Immature natural killer cell (primary cell): ENCODE data around the gene CTLA4. TPM values are rescaled to one million over a fixed set of nuclear protein-coding genes. Genes with fewer than 3 reads are reported as not detected.

ENCODE experiments used
- DNase-seq, 3 donors: peaks; one replicate each; pipeline ENCODE4 v3.0.0; 2022; ENCODE audit warnings: mixed read lengths in 1 of 3
- H3K27ac Mint-ChIP-seq, 6 donors: one replicate each; pipeline ENCODE4 v1.8.0; 2020; ENCODE audit warnings: mixed read lengths in 6 of 6, mild to moderate bottlenecking in 5 of 6, inconsistent platforms in 4 of 6, moderate library complexity in 3 of 6
- H3K27me3 Mint-ChIP-seq, 3 donors: one replicate each; pipeline ENCODE4 v1.8.0; 2020 to 2021; ENCODE audit warnings: low read depth in 3 of 3, mild to moderate bottlenecking in 3 of 3, mixed read lengths in 3 of 3, moderate library complexity in 3 of 3, inconsistent platforms in 1 of 3
- H3K36me3 Mint-ChIP-seq, 3 donors: one replicate each; pipeline ENCODE4 v1.8.0; 2020; ENCODE audit warnings: mixed read lengths in 3 of 3, inconsistent platforms in 2 of 3, mild to moderate bottlenecking in 2 of 3
- H3K4me1 Mint-ChIP-seq, 2 donors: one replicate each; pipeline ENCODE4 v1.8.0; 2020; ENCODE audit warnings: inconsistent platforms in 2 of 2, mild to moderate bottlenecking in 2 of 2, mixed read lengths in 2 of 2, moderate library complexity in 1 of 2
- H3K4me3 Mint-ChIP-seq, 5 donors: one replicate each; pipeline ENCODE4 v1.8.0; 2020; ENCODE audit warnings: mild to moderate bottlenecking in 5 of 5, mixed read lengths in 5 of 5, inconsistent platforms in 3 of 5, moderate library complexity in 3 of 5
- H3K9me3 Mint-ChIP-seq, 6 donors: one replicate each; pipeline ENCODE4 v1.8.0; 2020; ENCODE audit warnings: mild to moderate bottlenecking in 6 of 6, mixed read lengths in 6 of 6, inconsistent platforms in 4 of 6, moderate library complexity in 3 of 6
- polyA plus RNA-seq, 3 donors: library from polyadenylated mRNA; unstranded; fragments of 300-500 nt; fragmentation: Illumina TruSeq; gene quantifications; one replicate each; pipeline ENCODE4 v1.2.3, GENCODE V29; 2021

The CTLA4 gene
- polyA plus RNA-seq, 3 donors from 2014 or later = 1.1 TPM; not detected in 2

DNA sequence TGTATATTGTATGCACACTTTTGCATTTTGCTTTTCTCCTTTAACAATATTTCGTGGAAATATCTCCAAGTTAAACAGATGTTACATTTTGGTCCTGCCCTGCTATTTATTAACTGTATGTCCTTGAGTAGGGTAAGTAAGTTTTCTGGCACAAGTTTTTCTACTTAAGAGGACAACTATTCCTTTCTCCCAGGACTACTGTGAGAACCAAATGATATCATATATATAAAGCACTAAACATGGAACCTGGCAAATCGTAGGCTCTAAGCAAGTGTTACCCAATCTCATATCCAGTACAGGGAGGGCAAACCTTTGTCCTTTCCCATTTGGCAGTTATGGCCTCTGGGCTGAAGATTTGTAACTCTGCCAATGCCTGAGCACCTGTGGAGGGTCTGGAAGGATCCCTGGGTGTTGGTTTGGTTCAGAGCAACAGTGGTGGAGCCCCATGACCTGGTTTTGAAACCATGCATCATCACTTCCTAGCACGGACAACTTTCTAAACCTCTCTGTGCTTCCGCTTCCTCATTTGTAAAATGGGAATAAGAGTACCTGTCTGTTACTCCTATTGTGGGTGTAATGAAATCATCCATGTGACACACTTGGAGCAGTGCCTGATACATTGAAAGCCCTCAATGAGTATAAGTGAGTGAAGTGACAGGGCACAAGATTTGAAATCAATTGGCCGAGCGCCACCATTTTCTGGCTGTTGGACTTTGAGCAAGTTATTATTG, 40.7 kb downstream of the CTLA4 start:
- peaks cover 0 to 2% (median 0%) of the 10 kb centered on the region in 3 donors for H3K27me3 Mint-ChIP-seq
- H3K27ac Mint-ChIP-seq = no peak overlapping the region
- no peak overlapping the region for H3K4me3 Mint-ChIP-seq
- H3K36me3 Mint-ChIP-seq = no peaks in the 10 kb centered on the region
- H3K9me3 Mint-ChIP-seq = no peaks in the 10 kb centered on the region
- H3K4me1 Mint-ChIP-seq = no peaks in the 10 kb centered on the region
- no peak for DNase-seq

DNA sequence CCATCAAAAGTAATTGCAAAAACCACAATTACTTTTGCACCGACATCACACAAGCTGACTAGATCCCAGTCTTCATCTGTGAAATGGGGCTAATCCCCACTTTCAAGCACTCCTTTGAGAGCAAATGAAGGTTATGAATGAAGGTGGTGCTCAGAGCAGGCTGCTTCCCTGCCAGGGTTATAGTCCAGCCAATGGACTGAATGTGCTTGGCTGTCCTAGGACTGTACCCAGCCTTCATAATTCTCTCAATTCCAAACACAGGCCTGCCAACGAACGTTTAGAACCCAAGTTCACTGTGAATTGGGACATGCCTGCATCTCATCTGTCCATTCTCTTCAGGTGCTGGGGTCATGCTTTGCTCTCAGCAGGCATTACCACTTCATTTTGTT, 41.2 kb downstream of the CTLA4 start:
- H3K4me3 Mint-ChIP-seq = no peak overlapping the region
- no peak for DNase-seq
- H3K27ac Mint-ChIP-seq = no peak overlapping the region
- H3K36me3 Mint-ChIP-seq = no peaks in the 10 kb centered on the region
- peaks cover 0 to 2% (median under 1%) of the 10 kb centered on the region in 3 donors for H3K27me3 Mint-ChIP-seq
- no peaks in the 10 kb centered on the region for H3K9me3 Mint-ChIP-seq
- H3K4me1 Mint-ChIP-seq = no peaks in the 10 kb centered on the region

DNA sequence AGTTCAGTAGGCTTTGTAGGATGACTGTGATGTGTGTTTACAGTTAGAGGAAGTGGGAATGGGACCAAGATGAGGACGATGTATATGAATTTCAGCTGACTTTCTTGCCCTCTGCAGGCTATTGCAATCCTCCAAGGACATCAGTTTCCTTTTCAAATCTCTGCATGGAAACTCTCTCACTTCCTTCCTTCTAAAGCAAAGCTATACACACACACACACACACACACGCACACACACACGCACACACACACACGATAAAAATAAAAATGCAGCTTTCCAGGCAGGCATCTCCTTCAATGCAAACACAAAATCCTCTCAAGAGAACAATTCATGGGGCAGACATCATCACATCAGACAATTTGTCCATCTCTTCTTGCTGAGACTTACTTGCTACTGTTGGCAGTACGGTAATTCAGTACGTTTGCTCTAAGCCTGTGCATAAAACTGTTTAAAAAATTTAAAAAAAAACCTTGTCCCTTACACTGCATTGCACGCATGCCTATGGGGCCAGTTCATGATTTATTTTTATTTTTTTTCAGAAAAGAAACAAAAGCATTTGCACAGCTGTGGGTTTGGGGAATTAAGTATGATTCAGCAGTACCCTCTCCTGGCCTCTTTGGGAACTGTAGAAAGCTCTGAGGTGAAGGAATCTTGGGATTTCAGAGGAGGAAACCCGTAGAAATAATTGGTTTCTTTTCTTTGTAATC, 41.8 kb downstream of the CTLA4 start:
- H3K4me1 Mint-ChIP-seq = peaks cover 0 to 4% of the 10 kb centered on the region in 2 donors
- H3K36me3 Mint-ChIP-seq = no peaks in the 10 kb centered on the region
- DNase-seq = peak in 2 of 3 donors; percentile 3 to 14
- no peak overlapping the region for H3K4me3 Mint-ChIP-seq
- peaks cover 0 to 4% (median 4%) of the 10 kb centered on the region in 3 donors for H3K27me3 Mint-ChIP-seq
- no peak overlapping the region for H3K27ac Mint-ChIP-seq
- no peaks in the 10 kb centered on the region for H3K9me3 Mint-ChIP-seq

DNA sequence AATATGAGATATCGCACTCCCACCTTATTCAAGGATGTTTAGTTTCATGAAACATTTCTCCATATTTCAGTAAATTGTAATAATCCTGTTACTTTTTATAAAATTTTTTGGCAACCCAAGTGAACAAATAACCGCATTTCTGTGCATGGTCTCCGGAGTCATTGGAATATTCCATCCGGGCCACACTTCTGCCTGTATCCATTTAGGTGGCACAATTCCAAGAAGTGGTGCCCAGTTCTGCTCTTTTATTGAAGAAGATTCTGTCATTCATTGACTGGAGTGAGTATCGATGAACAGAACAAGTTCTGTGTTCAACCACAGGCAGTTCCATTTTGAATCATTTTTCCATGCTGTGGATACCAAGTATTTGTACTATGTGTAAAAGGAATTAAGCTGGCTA, 42.4 kb downstream of the CTLA4 start:
- Mint-ChIP-seq H3K27ac (no peak overlapping the region), H3K36me3 (no peaks in the 10 kb centered on the region), H3K9me3 (no peaks in the 10 kb centered on the region), H3K27me3 (peaks cover 0 to 7% (median 4%) of the 10 kb centered on the region in 3 donors), H3K4me3 (no peak overlapping the region), H3K4me1 (peaks cover 5 to 9% of the 10 kb centered on the region in 2 donors)
- no peak for DNase-seq

DNA sequence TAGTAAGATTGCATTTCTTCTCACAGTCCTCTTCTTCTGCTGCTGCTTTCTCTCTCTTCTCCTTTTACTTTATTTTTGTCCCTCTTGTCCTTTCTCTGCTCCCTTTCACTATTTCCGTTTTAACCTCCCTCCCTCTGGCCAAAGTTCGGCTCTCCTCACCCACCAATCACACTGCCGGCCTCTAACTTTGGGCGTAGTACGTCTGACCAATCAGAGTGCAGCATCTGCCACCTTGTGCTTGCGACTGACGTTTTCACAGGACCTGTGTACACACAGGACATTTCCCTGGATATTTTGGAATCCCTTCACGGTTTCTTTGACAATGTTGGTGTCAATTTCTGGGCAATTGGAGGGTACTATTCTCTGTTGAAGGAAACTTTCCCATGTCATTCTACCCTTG, 46.4 kb downstream of the CTLA4 start:
- Mint-ChIP-seq H3K4me3 (no peak overlapping the region), H3K27ac (no peak overlapping the region), H3K36me3 (no peaks in the 10 kb centered on the region), H3K4me1 (peaks cover 8 to 13% of the 10 kb centered on the region in 2 donors), H3K27me3 (peaks cover 2 to 6% (median 4%) of the 10 kb centered on the region in 3 donors), H3K9me3 (no peaks in the 10 kb centered on the region)
- DNase-seq = no peak

DNA sequence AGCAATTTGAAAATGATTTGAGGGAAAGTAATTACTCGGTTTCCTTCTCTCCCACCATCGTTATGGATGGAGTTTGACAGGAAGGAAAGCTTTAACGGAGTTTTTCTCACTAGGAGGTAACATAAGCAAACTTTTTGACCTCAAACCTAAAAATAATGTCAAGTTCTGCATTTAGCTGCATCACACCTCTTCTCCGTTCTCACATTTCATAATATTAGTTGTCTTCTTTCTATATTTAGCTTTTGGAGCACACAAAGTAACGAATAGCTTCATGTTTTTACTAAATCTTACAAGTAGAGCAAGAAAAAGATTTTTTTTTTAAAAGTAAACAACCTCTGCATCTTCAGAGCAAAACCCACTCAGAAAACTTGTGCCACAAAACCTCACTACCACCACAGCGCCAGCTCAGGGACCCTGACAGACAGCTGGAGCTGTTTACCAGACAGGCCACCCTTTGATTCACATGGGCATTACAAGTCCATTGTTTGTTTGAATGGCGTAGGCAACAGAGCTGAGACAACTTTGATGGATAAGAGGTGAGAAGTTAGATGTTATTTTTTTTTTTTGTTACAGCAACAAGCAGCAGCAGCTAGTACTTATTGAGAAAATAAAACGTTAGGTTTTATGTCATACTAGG, 47.1 kb downstream of the CTLA4 start:
- Mint-ChIP-seq H3K27me3 (peaks cover 2 to 6% (median 4%) of the 10 kb centered on the region in 3 donors), H3K27ac (no peak overlapping the region), H3K9me3 (no peaks in the 10 kb centered on the region), H3K4me3 (peak overlapping the region in 2 of 5 donors; percentile 22 to 28), H3K4me1 (peaks cover 8 to 13% of the 10 kb centered on the region in 2 donors), H3K36me3 (no peaks in the 10 kb centered on the region)
- peak; percentile 11 to 27 (median 24) for DNase-seq

DNA sequence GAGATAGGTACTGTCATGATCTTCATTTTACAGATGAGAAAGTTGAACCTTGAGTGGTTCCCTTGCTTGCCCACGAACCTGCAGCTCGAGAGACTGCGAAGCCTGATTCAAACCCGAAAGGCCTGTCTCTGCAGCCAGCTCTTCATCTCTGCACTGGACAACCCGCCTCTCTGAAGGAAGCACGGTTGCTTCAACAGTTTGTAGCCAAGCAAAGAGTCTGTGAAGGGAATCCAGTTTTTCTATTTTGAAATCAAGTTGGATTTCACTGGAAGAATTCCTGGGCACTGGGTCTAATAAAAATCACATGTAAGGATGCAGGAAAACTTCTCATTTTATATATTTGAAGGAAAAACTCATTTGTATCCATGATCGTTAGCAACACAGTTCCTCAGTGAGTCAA, 47.7 kb downstream of the CTLA4 start:
- no peaks in the 10 kb centered on the region for H3K9me3 Mint-ChIP-seq
- peaks cover 2 to 6% (median 4%) of the 10 kb centered on the region in 3 donors for H3K27me3 Mint-ChIP-seq
- DNase-seq = no peak
- H3K4me1 Mint-ChIP-seq = peaks cover 8 to 13% of the 10 kb centered on the region in 2 donors
- H3K36me3 Mint-ChIP-seq = no peaks in the 10 kb centered on the region
- no peak overlapping the region for H3K27ac Mint-ChIP-seq
- H3K4me3 Mint-ChIP-seq = no peak overlapping the region

DNA sequence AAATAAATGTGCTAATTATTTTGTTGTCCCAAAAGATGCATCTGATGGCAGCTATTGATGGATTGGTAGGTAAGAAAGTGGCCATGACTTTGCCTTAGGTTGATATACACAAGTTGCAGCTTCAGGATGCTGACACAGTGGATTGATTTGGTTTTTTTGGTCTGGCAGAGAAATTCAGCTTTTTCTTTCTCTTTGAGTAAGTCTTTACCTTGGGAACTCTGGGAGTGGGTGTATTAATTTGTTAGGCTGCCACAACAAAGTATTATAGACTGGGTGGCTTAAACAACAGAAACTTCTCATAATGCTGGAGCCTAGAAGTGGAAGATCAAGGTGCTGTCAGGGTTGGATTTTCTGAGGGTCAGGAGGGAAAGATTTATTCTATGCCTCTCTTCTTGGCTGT, 49.2 kb downstream of the CTLA4 start:
- no peak for DNase-seq
- Mint-ChIP-seq H3K36me3 (no peaks in the 10 kb centered on the region), H3K4me3 (no peak overlapping the region), H3K9me3 (no peaks in the 10 kb centered on the region), H3K4me1 (peaks cover 8 to 13% of the 10 kb centered on the region in 2 donors), H3K27me3 (peaks cover 2 to 6% (median 4%) of the 10 kb centered on the region in 3 donors), H3K27ac (no peak overlapping the region)

DNA sequence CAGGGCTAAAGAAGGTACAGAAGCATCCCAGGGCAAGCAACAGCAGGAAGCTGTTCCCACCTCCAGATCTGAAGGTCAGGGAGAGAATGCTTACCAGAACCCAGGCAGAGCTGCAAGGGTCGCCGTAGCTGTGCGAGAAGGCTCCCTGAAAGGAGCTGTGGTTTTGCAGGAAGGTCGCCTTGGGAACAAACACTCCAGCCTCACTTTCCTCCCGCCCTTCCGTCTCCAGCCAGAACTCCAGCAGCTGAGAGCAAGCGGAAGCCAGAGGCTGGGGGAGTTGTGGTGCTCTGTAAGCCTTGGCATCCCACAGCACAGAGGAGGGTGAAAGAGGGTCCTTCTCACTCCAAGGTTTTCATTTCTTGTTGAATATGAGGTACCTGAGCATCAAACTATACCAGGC, 50.7 kb downstream of the CTLA4 start:
- Mint-ChIP-seq H3K9me3 (no peaks in the 10 kb centered on the region), H3K4me1 (peaks cover 8 to 13% of the 10 kb centered on the region in 2 donors), H3K27ac (no peak overlapping the region), H3K4me3 (no peak overlapping the region), H3K27me3 (peaks cover 2 to 6% (median 4%) of the 10 kb centered on the region in 3 donors), H3K36me3 (no peaks in the 10 kb centered on the region)
- no peak for DNase-seq

DNA sequence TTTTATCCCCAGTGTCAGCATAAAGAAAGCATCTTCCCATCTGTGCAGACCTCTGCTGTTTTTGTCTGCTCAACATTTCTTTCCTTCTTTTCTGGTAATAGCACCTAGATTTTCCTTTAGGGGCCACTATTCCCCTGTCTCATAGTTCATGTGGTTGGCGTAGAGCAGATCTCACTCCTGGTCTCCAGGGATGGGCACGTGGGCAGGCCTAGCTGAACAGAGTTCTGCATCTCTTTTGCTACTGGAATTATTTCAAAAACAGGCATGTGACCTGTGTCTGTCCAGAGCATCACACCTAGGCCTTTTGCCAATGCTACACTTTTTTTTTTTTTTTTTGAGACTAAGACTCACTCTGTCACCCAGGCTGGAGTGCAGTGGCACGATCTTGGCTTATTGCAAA, 51.3 kb downstream of the CTLA4 start:
- no peak for DNase-seq
- no peak overlapping the region for H3K27ac Mint-ChIP-seq

More for the DNA sequence above, 51.3 kb downstream of the CTLA4 start:
- H3K4me3 Mint-ChIP-seq = no peak overlapping the region
- no peaks in the 10 kb centered on the region for H3K9me3 Mint-ChIP-seq
- H3K36me3 Mint-ChIP-seq = no peaks in the 10 kb centered on the region
- H3K4me1 Mint-ChIP-seq = peaks cover 8 to 13% of the 10 kb centered on the region in 2 donors
- H3K27me3 Mint-ChIP-seq = peaks cover 2 to 5% (median 3%) of the 10 kb centered on the region in 3 donors

Other genes with a start within 250 kb of the CTLA4 start
- gene CD28, start 161.1 kb upstream of the CTLA4 start, polyA plus RNA-seq = under 1 TPM; 0.04 to 0.37 (median 0.13) TPM
- under 1 TPM; 0.13 to 0.97 (median 0.80) TPM for gene ICOS, start 69.0 kb downstream of the CTLA4 start, polyA plus RNA-seq